SK-N-MC (cell line): Measurements from ENCODE around the gene F12.
"Not testable (repeated sequence)": the region's sequence is repeated elsewhere in the genome, so short reads cannot be mapped to it uniquely, and the experiment has no call there.

ENCODE experiments used
- FOXP2 ChIP-seq: optimal IDR thresholded peaks from 2 replicates; pipeline ENCODE3; 2011; ENCODE audit warnings: mild to moderate bottlenecking, moderate library complexity; ENCODE audit not compliant: insufficient read depth; ENCODE audit errors: extremely low read length, control extremely low read depth
- POLR2AphosphoS5 ChIP-seq: IDR thresholded peaks from 2 replicates; pipeline ENCODE4 v1.6.1; 2012; ENCODE audit warnings: mild to moderate bottlenecking, low read depth, low read length, borderline replicate concordance

DNA sequence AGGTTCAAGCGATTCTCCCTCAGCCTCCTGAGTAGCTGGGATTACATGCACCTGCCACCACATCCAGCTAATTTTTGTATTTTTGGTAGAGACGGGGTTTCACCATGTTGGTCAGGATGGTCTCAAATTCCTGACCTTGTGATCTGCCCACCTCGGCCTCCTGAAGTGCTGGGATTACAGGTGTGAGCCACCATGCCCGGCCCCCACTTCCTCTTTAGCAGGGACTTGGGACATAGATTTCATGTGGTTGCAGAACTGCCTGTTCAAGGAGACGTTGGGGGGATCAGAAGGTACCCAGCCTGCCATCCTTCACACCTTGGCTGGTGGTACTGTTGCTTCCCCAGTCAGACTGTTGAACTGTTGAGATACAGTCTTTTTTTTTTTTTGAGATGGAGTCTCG is 7.7 kb upstream of the F12 start:
- not testable (repeated sequence) for TF ChIP-seq POLR2AphosphoS5, FOXP2
